WERI-Rb-1 (cell line): Measurements from ENCODE around the gene CDHR4.

Experiments
- DNase-seq: peaks from one replicate; pipeline ENCODE4 v3.0.0-alpha.2; 2020
- H3K27ac ChIP-seq: fragments of 250-450 bp; sonication (Bioruptor Pico); 2 replicates; pipeline ENCODE4 v1.5.1; 2020; ENCODE audit warnings: mild to moderate bottlenecking, moderate library complexity
- H3K27me3 ChIP-seq: fragments of 250-450 bp; sonication (Bioruptor Pico); 2 replicates; pipeline ENCODE4 v1.5.1; 2021; ENCODE audit warnings: mild to moderate bottlenecking, low read depth, moderate library complexity; ENCODE audit not compliant: insufficient read depth, severe bottlenecking
- H3K36me3 ChIP-seq: fragments of 250-450 bp; sonication (Bioruptor Pico); 2 replicates; pipeline ENCODE4 v1.5.1; 2020; ENCODE audit warnings: mild to moderate bottlenecking, moderate library complexity
- H3K4me3 ChIP-seq: 2 replicates; pipeline ENCODE4 v1.5.1; 2011; ENCODE audit warnings: low read depth, mild to moderate bottlenecking, control low read depth, low read length
- H3K9me3 ChIP-seq: fragments of 250-450 bp; sonication (Bioruptor Pico); 2 replicates; pipeline ENCODE4 v1.5.1; 2021; ENCODE audit warnings: mild to moderate bottlenecking, moderate library complexity; ENCODE audit not compliant: severe bottlenecking
- TF ChIP-seq, protein P1 (sequence below): IDR thresholded peaks from 2 replicates; pipeline ENCODE4 v1.5.1; 2011; ENCODE audit warnings: low read depth, mild to moderate bottlenecking, control low read depth, inconsistent platforms, low read length

The CDHR4 gene

GRCh38 chr3:49805367-49805782 is 5.7 kb upstream of the CDHR4 start:
- H3K27ac ChIP-seq, result no peak overlapping the region
- no peak for DNase-seq
- H3K36me3 ChIP-seq, result no peaks in the 10 kb centered on the region
- no peak overlapping the region for H3K4me3 ChIP-seq
- no peaks in the 10 kb centered on the region for H3K9me3 ChIP-seq
- H3K27me3 ChIP-seq, result peaks cover 7% of the 10 kb centered on the region
- TF ChIP-seq, protein P1, sequence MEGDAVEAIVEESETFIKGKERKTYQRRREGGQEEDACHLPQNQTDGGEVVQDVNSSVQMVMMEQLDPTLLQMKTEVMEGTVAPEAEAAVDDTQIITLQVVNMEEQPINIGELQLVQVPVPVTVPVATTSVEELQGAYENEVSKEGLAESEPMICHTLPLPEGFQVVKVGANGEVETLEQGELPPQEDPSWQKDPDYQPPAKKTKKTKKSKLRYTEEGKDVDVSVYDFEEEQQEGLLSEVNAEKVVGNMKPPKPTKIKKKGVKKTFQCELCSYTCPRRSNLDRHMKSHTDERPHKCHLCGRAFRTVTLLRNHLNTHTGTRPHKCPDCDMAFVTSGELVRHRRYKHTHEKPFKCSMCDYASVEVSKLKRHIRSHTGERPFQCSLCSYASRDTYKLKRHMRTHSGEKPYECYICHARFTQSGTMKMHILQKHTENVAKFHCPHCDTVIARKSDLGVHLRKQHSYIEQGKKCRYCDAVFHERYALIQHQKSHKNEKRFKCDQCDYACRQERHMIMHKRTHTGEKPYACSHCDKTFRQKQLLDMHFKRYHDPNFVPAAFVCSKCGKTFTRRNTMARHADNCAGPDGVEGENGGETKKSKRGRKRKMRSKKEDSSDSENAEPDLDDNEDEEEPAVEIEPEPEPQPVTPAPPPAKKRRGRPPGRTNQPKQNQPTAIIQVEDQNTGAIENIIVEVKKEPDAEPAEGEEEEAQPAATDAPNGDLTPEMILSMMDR, result no peak

GRCh38 chr3:49804141-49805041 is 4.7 kb upstream of the CDHR4 start:
- no peak overlapping the region for H3K4me3 ChIP-seq

DNA sequence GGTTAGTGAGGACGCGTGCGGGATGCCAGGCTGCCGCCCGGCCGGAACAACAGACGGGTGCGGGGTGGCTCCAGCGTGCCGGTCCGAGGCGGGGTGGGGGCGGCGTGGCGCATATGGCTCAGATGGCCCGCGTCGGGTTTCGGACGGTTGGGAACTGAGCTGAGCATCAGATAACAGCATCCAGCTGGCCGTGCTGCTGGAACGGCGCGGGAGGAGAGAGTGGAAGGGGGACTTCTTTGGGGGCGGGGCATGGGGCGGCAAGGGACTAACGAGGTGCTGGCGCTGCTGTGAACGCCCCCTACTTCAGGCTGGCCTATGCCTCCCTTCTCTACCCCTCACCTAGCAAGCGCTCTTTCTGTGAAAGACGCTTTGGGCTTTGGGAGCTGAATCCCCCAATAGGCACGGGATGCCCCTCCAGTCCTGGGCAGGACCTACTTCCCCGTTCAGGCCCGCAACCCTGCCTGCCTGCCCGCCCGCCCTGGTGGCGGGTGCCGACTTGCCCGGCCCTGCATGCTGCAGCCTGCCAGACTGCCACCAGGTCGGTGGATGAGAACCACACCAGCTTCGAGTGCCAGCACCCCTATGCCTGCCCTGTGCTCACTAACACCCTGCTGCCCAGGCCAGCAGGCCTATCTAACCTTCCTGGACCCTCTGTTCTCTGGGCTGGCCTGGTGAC is 3.9 kb upstream of the CDHR4 start:
- Histone ChIP-seq H3K27me3 (peaks cover 7% of the 10 kb centered on the region), H3K9me3 (no peaks in the 10 kb centered on the region), H3K4me3 (peak overlapping the region; percentile 64), H3K27ac (peak overlapping the region; percentile 47), H3K36me3 (no peaks in the 10 kb centered on the region)
- peak; percentile 42 for DNase-seq
- TF ChIP-seq, protein P1, result no peak

More at GRCh38 chr3:49804141-49805041, 4.7 kb upstream of the CDHR4 start:
- peaks cover 7% of the 10 kb centered on the region for H3K27me3 ChIP-seq
- H3K36me3 ChIP-seq, result no peaks in the 10 kb centered on the region
- TF ChIP-seq, protein P1, result no peak
- H3K27ac ChIP-seq, result no peak overlapping the region
- no peaks in the 10 kb centered on the region for H3K9me3 ChIP-seq
- no peak for DNase-seq

- Histone ChIP-seq H3K27ac (peak within 1 kb of the TSS; percentile 47), H3K36me3 (no peaks in the 10 kb centered on the region), H3K9me3 (no peaks in the 10 kb centered on the region), H3K27me3 (peaks cover 7% of the 10 kb centered on the region), H3K4me3 (peak within 1 kb of the TSS; percentile 64)
- TF ChIP-seq, protein P1, result peak; percentile 95
- DNase-seq, result peak; percentile 88
Measured at GRCh38 chr3:49802719-49803464, 3.2 kb upstream of the CDHR4 start, which contains the start of gene INKA1. Gene INKA1 (plus strand): TSS chr3:49803261. CDS start chr3:49803393, 132 bp downstream.

GRCh38 chr3:49801160-49801559 is 1.5 kb upstream of the CDHR4 start:
- H3K27me3 ChIP-seq, result peaks cover 7% of the 10 kb centered on the region
- no peak overlapping the region for H3K4me3 ChIP-seq
- TF ChIP-seq, protein P1, result no peak
- H3K9me3 ChIP-seq, result no peaks in the 10 kb centered on the region
- no peak for DNase-seq
- no peak overlapping the region for H3K27ac ChIP-seq
- no peaks in the 10 kb centered on the region for H3K36me3 ChIP-seq
